Lower leg skin (tissue), 3 donors: Measurements from ENCODE around the gene NCMAP.

ENCODE experiments used
- CTCF ChIP-seq, 3 donors: fragments of 450-650 bp; IDR thresholded peaks; one replicate each; pipeline ENCODE4 v1.5.1; 2016; ENCODE audit warnings: antibody characterized with exemption in 3 of 3, mild to moderate bottlenecking in 3 of 3, moderate library complexity in 2 of 3
- POLR2A ChIP-seq, 2 donors: fragments of 450-650 bp; IDR thresholded peaks; one replicate each; pipeline ENCODE4 v1.6.1; 2016 to 2017; ENCODE audit warnings: antibody characterized with exemption in 2 of 2, mild to moderate bottlenecking in 1 of 2, moderate library complexity in 1 of 2

- TF ChIP-seq CTCF (IDR thresholded peaks at IDR 0.05), result no peak
- TF ChIP-seq POLR2A (IDR thresholded peaks at IDR 0.05), result no peak
These were observed 38.4 kb downstream of the NCMAP start for GRCh38 chr1:24594328-24594598.
